ENCODE data around the gene PTTG1IP.

PTTG1IP gene

DNA sequence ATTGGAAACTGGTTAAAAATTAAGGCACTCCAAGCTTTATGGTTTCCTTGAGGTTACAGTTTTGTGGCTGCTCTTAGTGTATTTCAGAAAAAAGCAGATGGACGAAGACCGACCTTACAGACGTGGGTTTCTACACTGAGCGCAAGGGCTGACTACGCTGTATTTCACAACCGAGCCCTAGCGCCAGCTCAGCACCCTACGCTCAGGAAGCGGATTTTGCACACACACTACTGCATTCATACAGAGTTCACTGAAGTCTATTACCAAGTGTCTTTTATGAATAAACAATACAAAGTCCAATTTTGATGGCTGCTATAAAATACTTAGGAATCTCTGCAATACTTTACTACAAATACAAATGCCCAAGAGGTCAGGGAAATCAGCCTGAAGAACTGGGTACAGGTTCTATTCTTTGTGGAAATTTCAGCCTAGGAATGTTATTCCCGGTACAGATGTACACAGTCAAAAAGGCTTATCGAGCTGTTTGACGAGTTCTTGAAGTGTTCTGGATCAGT is 23.8 kb downstream of the PTTG1IP start:
- DNase-seq (ENCODE audit: extremely low read depth in 1 of 2, low read depth in 1 of 2) = no peak

DNA sequence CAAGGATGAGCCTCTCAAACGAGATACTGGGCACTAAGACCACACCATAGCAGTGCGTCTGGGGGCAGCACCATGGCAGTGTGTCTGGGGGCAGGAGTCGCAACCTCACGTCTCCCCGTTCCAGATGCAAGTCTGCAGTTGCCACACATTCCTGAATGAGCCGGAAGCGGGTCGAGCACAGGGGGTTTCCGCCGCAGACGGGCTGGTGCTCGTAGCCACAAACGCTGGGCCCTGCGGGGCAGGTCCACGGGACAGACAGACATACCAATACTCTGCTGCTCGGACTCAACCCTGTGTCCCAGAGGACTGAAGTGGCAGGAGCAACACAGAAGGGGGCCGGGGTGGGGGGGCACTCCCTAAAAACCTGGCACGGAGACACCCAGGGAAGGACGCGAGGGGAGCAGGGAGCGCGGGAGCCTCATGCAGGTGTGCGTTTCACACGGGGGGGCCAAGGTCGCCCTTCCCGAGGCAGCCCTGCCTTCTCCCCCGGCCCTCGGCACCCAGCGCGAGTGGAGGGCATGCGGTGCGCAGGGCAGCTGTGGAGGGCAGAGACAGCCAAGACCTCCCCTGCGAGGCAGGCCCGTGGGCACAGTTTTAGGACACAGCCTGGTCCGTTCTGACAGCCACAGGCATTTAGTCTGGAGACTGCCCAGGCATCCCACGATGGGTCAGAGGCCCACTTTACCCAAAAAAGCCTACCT is 24.5 kb downstream of the PTTG1IP start:
- no peak for DNase-seq (ENCODE audit: extremely low read depth in 1 of 2, low read depth in 1 of 2)

DNA sequence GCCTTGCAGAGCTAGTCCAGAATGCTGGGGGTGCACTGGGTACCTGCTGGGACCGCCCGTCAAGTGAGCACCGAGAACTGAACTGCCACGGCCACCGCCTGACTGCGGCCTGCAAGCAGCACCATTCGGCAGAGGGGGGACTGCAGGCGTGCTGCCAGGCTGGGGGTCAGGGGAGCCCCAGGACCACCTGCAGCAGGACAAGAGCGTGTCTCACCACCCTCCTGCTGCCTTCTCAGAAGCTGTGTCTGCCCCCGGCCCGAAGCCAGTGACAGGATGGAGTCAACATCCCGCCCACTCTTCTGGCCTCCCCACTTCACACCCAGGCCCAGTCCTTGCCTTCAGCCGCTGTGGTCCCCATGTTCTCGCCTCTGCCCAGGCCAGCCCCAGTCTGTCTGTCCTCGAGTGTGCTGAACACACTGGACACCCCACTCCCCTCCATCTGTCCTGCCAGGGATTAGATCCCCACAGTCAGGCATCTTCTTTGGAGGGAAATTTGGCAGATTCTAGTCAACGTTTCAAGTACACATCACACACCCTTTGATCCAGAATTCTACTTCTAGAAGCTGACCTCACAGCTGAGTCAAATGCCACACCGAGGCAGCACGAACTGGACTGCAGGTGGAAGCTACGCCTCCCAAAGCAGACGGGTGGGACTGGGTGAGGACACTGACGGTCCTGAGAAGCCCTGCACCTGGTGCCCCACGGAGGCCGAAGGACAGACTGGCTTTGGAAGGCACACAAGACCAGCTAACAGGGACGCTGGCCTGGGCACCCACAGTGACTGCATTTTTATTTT is 26.0 kb downstream of the PTTG1IP start:
- DNase-seq (ENCODE audit: extremely low read depth in 1 of 2, low read depth in 1 of 2) = no peak

DNA sequence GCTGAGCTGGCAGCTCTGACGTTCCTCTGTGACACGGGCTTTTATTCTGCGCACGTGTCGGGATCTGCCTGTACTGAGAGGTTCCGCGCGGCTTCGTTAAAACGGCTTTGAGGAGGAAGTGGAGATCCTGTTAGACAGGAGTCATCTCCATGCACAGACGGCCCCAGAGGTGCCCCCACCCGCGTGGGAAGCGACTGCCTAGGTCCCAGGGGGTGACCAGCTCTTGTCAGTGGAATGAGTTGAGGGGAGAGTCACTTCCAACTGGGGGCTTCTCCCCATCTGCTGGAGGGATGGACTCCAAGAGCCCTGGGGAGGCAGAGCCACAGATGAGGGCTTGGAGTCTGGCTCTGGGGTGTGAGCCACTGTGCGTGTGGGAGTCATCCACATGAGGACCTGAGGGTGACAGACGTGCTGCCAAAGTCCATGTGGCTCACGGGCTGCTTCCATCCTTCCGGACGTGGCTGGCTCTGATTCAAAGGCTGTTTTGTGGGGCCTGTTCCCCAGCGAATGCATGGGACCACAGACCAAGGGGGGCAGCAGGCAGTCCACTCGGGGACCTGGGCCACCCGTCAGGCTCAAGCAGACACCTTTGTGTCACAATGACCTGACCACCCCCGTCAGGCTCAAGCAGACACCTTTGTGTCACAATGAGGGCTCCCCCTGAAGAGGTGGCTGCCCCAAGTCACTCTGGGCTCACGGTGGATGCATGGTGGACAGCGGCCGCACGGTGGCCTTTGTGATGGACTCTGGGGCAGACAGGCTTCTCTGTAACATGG is 26.8 kb downstream of the PTTG1IP start:
- DNase-seq (ENCODE audit: extremely low read depth in 1 of 2, low read depth in 1 of 2) = no peak

DNA sequence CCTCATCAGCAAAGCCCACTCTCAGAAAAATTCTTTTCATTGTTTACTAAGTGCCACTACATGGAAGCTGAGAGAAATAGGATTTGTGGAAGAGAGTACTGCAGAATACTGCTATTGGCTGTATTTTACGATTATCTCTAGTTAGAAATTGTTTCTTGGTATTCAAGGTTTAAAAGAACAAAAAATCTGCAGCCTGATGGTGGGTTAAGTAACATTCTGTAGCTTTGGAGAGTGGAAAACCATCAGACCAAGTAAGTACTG is 27.3 kb downstream of the PTTG1IP start:
- no peak for DNase-seq (ENCODE audit: extremely low read depth in 1 of 2, low read depth in 1 of 2)

DNA sequence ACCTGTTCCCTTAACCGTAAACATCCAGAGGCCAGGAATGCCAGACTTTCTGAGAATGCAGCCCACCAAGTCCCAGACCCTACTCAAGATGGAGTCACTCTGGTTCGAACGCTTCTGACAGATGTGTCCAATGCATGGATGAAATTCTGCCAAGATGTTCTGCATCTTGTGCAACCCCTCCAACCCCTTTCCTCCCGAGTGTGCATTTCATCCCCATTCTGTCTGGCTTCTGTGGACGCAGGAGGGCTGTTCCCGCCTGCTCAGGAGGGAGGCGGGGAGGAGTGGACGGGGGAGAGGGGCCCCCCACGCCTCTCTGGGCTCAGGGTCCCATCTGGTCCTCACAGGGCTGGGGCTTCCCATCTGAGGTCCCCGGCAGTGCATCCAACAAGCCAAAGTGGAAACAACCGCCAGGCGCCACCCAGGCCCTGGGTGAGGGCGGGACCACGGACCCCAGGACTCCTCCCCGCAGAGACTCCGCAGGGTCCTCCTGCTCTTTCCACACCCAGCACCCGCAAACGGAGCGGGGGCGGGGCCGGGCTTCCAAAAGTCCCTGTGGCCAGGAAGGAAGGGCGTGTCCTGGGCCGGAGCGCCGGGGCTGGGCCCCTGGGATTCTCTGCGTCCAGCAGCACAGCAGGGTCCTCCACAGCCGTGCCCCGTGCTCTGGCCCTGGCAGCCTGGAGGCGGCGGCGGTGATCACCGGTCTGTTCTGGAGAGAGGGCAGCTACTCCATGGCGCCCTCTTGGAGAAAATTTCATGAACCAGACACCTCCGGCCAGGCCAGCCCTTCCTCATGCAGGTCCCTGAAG is 27.9 kb downstream of the PTTG1IP start:
- DNase-seq (ENCODE audit: extremely low read depth in 1 of 2, low read depth in 1 of 2) = peak in 1 of 2 donors; percentile 22

DNA sequence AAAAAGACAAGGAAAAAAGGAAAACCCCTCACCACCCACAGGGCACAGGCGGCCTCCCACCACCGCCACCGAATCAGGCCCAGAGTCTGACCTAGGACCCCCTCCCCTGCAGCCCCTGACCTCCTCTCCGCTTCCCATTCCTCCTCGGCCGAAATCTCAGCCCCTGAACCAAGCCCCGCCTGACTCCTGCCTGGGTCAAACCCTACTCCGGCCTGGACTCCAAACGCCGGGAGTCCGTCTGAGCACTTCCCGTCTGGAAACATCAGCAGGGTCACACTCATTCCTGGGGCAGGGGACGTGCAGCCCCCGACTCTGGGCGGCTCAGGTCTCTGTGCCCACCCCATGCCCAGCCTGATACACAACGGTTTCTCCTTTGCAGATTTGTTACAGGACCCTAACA is 29.2 kb downstream of the PTTG1IP start:
- no peak for DNase-seq (ENCODE audit: extremely low read depth in 1 of 2, low read depth in 1 of 2)

DNA sequence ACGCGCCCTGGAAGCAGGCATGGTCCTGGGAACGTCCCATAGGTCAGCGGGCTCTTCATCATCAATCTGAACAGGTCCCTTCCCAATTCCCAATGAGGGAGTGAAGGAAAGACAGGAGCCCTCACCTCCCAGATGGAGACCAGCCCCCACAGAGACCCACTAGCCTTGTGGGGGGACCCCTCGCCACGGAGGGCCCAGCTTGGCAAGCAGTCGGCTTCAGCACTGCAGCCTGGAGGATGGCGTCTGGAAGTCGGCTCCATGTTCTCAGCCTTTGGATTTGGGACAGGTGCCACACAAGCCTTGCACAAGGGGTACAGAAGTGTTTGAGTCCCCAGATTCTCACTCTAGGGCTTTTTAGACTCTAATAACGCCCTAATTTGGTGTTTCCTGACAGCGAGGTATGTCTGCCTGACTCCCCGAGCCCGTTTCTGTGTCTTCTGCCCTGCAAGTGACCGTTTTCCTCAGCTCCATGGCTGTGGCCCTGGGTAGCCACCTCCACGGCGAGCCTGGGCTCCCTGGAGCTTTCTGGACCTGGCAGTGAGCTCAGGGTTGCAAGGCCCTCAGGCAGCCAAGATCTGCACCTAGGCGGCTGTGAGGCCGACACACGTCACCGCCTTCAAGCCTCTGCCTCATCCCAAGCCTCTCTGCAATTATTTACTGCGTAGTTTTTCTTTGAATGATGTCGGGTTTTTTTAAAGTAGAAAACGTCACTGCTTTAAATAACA is 30.6 kb downstream of the PTTG1IP start:
- no peak for DNase-seq (ENCODE audit: extremely low read depth in 1 of 2, low read depth in 1 of 2)

DNA sequence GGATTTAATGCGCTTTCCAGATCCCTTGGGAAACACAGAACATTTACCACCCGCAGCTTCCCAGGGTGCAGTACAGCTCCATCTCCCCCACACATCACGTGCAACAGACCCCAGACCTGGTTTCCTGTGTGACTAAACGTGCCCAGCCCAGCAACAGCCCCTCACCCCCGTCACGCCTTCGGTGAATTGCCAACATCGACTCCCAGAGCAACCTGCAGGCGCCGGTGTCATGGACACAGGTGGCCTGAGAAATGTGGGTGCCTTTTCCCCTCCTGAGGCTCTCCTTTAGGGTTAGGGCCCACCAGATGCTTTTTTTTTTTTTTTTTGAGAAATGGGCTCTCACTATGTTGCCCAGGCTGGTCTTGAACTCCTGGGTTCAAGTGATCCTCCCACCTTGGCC is 31.4 kb downstream of the PTTG1IP start:
- no peak for DNase-seq (ENCODE audit: extremely low read depth in 1 of 2, low read depth in 1 of 2)

DNA sequence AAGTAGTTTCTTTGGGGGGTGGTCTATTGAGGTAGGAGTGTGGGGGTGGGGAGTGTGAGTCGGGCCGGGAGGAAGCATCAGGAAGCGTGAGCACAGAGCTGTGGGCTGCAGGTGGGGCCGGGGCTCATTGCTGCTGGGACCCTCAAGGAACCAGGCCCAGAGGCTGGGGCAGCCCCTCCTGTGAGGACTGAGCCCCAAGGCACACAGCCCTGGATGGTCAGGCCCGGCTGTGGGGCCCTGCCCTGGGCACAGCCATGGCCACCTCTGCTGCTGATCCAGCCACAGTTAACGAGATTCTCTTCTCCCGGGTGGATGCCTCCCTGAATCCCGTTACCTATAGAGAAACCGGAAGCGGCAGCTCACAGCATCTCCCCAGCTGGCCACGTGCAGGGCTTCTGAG is 32.7 kb downstream of the PTTG1IP start:
- no peak for DNase-seq (ENCODE audit: extremely low read depth in 1 of 2, low read depth in 1 of 2)

DNA sequence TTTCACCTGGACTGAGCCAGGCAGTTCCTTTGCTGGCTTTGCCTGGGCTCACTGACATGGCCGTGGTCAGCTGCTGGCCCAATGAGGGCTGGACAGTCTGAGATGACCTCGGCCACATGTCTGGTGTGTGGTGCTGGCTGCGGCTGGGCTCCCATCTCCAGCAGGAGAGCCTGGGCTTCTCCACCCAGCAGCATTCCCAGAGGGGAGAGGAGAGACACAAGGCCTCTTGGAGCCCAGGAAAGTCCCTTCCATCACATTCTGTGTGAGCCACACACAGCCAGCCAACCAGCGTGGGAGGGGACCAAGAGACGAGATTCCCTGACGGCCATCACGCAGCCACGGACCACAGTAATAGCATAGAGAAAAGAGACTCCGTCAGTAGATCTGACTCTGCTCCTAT is 34.5 kb downstream of the PTTG1IP start:
- DNase-seq (ENCODE audit: extremely low read depth in 1 of 2, low read depth in 1 of 2) = no peak

DNA sequence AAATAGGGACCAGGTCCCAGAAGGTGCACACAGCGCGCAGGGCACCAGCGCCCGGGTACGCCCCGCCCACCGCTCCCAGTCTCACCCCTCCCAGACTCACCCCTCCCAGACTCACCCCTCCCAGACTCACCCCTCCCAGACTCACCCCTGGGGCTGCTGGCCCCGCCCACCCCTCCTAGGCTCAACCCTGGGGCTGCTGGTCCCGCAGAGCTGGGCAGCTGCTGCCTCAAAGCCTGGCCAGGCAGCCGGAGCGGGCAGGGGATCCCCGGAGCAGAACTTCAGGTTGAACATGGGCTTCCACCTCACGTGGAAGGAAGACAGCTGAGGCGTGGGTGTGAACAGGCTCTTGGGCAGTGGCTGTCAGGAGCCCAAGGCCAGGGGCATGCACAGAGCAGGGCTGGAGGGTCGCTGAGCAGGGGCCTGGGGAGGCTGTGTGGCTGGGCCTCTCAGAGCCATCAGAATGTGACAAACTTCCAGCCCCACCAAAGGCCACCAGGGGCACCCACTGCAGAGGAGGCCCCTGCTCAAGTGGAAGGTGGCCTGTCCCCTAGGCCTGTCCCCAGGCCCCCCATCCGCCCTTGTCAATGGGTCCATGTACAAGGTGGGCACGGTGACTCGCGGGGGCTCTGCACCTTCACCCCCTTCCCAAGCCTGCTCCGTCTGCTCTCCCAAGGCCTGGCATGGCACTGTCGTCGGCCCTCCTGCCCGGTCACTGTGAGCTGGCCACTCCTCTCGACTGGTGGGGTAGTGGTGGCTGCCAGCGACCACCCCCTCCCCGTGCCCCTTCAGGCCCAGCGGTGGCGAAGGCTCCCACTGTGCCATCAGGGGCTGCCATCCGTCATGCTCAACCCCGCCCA is 35.2 kb downstream of the PTTG1IP start:
- no peak for DNase-seq (ENCODE audit: extremely low read depth in 1 of 2, low read depth in 1 of 2)

DNA sequence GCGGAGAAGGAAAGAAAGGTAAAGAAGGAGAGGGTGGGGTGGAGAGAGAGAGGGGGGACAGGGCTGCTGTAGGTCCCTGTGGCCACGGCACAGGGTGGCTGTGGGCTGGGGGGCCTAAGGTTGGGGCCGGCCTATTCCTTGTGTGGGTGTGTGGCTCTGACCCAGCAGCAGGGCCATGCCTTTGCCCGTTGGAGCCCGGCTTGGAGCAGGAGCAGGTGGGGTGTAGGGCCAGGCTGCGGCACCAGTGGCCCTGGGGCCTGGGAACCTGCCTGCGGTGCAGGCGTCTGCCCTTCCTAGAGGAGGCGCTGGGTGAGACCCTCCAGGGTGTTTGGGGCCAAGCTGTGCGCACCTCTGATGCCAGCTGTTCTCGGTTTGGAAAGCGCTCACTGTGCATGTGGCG is 36.0 kb downstream of the PTTG1IP start:
- DNase-seq (ENCODE audit: extremely low read depth in 1 of 2, low read depth in 1 of 2) = no peak

DNA sequence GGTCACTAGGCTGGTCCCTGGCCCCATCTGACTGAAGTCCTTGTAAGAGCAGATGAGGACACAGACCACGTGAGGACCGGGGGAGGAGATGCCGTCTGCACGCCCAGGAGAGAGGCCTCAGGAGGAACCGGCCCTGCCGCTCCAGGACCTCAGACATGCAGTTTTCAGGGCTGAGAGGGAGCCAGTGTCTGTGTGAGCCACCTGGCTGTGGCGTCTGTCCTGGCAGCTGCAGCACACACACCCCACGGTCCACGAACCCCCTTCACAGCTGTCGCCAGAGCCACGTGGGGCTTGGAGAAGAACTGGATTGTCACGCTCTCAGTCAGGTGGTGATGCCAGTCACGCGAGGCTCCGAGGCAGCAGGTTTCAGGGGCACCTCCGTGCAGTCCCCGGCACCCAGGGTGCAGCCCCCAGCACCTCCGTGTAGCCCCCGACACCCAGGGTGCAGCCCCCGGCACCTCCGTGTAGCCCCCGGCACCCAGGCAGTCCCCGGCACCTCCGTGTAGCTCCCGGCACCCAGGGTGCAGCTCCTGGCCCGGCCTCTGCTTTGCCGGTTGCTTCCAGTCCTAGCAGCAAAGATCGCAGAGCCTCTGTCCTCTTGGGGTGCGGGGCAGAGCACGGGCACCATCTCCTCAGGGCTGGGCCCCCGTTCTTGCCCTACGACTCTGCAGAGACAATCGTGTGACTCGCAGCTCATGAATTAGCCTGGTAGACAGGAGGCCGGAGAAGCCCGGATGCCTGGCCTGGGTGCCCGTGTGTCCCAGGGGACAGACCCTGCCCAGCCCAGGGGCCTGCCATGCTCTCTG is 36.6 kb downstream of the PTTG1IP start:
- DNase-seq (ENCODE audit: extremely low read depth in 1 of 2, low read depth in 1 of 2) = no peak

DNA sequence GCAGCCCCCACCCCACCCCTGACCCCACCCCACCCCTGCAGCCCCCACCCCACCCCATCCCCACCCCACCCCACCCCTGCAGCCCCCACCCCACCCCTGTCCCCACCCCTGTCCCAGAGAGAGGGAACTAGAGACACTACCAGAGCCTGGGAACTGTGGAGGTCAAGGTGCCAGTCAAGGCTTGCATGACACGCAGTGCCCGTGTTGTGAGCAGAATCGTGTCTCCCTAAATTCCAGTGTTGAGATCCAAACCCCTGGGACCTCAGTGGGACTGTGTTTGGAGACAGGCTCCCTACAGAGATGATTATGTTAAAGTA is 37.2 kb downstream of the PTTG1IP start:
- DNase-seq (ENCODE audit: extremely low read depth in 1 of 2, low read depth in 1 of 2) = no peak

DNA sequence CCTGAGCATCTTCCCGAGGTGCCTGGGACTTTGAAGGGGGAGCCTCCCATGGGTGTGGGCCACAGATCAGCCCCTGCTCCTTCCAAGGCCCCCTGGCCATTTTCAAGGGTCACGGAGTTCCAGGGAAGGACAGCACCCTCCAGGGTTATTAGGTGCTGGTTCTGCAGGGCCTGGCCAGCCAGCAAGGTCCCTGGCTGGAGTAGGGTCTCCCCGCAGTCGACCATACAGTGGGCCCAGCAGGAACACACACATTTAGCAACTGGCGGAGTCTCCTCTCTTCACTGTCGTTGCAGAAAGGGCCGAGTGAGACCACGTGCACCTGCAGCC is 37.9 kb downstream of the PTTG1IP start:
- DNase-seq (ENCODE audit: extremely low read depth in 1 of 2, low read depth in 1 of 2) = no peak

DNA sequence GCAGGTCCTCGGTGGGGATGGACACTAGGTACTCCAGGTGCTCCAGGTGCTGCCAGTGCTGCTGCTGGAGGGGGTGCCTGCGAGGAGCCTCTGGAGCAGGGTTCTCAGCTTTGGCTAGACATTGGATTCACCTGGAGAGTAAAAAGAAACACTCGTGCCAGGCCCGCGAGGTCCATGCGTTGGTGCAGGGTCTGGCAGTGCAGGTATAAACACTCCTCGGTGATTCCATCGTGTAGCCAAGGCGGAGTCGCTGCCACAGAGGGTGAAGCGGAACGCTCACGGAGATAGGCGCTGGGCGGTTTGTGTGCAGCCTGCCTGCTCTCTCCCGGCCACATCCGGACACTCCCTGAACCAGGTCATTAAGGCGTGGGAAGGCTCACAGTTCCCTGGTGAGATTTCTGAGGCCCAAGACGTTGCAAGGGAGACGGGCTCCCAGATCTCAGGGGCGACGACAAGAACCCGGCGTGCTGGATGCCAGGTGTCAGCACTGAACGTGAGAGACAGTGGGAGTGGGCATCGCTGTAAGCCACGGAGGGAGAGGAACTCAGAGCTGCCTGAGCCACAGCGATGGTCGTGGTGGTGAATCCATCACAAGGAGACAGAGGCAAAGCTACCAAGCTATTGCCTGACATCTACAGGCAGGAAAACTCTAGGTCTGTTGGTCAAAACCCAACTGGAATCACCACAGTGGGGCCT is 38.4 kb downstream of the PTTG1IP start:
- DNase-seq (ENCODE audit: extremely low read depth in 1 of 2, low read depth in 1 of 2) = no peak

DNA sequence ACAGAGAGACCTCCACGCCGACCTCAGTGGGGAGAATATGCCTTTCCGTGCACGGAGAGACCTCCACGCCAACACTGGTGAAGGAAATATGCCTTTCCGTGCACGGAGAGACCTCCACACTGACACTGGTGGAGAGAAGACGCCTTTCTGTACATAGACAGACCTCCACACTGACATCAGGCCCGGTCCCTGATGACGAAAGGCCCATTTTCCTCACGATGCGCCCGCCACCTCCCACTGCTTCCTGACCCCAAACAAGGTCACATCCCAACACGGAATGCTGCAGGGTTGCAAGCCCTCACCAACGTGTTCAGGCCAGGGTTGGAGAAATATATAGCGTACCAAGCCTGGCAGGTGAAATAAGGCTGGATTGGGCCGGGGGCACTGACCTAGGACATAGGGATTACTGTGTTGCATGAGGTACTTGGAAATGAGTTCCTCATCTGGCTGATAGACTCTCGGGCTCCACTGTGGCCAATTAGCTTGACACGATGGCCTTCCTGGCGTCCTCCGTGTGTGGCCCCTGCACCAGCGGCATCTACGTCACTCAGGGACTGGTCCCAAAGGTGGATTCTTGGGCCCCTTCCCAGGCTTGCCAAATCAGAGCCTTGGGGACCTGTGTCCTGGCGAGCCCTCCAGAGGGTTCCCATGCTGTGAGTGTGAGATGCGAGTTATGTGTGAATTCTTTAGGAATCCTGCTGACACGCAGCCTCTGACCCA is 39.1 kb downstream of the PTTG1IP start:
- DNase-seq (ENCODE audit: extremely low read depth in 1 of 2, low read depth in 1 of 2) = no peak

Measured in activated CD8-positive, alpha-beta memory T cell treated with anti-CD3 and anti-CD28 coated beads for 1 hour (primary cell).